SKM-1 (cell line): ENCODE results near the gene MUC2.
"Not testable (repeated sequence)": the region's sequence is repeated elsewhere in the genome, so short reads cannot be mapped to it uniquely, and the experiment has no call there.

Experiments used
- DNase-seq: peaks from one replicate; lab custom pipeline; 2025; ENCODE audit not compliant: unreplicated experiment; lab: John Stamatoyannopoulos, UW

MUC2 gene

DNA sequence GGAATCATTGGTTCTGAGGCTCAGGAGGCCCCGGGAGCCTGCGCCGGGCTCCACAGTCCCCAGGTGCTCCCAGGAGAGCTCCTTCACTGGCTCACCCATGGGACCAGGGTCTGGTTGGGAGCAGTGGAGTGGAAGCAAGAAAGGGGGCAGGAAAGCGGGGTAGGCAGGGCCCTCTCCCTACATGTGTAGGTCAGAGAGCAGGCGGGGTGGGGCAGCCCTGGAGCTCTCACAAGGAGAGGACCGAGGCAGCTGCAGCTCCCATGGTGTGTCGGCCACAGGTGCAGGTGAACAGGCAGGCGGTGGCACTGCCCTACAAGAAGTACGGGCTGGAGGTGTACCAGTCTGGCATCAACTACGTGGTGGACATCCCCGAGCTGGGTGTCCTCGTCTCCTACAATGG, 28.3 kb downstream of the MUC2 start:
- DNase-seq: no peak

DNA sequence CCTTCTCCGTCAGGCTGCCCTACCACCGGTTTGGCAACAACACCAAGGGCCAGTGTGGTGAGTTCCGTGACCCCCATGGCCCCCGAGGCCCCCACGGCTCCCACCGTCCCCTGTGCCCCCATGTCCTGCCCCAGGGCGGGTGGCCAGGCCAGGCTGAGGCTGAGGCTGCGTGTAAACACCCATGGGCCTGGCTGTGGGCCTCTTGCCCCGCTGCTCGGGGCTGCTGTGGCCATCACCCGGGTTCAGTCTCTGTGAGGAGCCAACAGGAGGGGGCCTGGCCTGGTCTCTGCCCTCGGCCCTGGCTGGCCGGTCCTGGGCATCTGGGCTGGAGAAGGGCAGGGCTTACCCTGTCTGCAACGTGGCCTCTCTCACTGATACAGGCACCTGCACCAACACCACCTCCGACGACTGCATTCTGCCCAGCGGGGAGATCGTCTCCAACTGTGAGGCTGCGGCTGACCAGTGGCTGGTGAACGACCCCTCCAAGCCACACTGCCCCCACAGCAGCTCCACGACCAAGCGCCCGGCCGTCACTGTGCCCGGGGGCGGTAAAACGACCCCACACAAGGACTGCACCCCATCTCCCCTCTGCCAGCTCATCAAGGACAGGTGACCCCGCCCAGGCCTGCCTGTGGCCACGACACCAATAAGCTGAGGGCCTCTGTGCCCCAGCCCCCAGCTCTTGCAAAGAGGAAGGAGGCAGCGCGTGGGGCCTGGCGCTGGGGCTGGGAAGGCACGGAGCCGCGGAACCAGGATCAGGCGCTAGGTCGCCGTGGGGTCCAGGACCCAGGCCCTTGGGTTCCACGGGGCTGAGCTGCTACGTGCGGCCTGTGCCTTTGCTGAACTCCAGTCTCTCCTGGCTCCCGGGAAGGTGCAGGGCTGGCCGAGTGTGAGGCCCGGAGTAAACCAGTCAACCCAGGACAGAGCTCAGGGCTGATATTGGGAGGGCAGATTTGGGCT, 29.0 kb downstream of the MUC2 start:
- DNase-seq: no peak

DNA sequence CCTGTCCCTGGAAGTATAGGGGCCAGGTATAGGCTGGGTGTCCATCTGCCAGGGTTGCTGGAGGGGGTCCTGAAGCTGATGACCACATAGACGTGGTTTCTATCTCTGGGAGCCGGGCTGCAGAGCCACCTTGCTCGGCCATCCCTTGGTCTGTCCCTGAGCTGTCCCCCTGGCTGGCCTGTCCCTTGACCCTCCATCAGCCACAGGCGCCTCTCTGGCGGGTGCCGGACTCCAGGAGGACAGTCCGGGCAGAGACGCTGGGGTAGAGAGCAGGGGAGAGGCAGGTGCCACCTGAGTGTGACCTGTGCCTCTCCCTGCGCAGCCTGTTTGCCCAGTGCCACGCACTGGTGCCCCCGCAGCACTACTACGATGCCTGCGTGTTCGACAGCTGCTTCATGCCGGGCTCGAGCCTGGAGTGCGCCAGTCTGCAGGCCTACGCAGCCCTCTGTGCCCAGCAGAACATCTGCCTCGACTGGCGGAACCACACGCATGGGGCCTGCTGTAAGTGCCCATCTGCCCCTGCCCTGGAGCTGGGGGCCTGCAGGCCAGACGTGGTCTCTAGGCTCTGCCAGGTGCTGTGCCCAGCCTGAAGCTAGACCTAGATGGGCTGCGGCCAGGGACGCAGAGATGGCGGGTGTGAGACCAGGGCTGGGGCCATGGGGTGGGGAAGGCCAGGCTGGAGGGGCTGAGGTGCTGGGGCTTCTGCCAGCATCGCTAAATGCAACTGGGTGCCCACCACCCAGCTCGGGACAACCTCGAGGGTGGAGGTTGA, 29.9 kb downstream of the MUC2 start:
- no peak for DNase-seq

DNA sequence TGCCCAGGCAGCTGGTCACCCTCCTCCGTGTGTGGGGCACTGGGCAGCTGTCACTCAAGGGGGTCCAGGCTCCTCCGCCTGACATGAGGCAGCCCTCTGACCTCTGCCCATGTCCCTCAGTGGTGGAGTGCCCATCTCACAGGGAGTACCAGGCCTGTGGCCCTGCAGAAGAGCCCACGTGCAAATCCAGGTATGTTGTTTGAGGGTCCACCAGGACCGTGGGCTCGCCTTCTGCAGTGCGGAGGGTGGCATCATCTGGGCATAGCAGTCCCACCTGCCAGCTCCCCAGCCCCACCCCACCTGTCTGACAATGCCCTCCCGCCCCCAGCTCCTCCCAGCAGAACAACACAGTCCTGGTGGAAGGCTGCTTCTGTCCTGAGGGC, 30.5 kb downstream of the MUC2 start:
- DNase-seq: no peak

DNA sequence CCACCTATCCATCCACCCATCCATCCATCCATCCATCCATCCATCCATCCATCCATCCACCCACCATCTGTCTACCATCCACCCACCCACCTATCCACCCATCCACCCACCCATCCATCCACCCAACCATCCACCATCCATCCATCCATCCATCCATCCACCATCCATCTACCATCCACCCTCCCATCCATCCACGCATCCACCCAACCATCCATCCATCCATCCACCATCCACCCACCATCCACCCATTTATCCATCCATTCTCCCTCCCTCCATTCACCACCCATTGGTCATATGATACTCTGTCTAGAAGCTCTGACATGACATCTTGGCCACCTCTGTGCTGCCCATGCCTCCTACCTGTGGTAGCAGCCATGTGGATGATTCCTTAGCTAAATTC, 31.7 kb downstream of the MUC2 start:
- no peak for DNase-seq

DNA sequence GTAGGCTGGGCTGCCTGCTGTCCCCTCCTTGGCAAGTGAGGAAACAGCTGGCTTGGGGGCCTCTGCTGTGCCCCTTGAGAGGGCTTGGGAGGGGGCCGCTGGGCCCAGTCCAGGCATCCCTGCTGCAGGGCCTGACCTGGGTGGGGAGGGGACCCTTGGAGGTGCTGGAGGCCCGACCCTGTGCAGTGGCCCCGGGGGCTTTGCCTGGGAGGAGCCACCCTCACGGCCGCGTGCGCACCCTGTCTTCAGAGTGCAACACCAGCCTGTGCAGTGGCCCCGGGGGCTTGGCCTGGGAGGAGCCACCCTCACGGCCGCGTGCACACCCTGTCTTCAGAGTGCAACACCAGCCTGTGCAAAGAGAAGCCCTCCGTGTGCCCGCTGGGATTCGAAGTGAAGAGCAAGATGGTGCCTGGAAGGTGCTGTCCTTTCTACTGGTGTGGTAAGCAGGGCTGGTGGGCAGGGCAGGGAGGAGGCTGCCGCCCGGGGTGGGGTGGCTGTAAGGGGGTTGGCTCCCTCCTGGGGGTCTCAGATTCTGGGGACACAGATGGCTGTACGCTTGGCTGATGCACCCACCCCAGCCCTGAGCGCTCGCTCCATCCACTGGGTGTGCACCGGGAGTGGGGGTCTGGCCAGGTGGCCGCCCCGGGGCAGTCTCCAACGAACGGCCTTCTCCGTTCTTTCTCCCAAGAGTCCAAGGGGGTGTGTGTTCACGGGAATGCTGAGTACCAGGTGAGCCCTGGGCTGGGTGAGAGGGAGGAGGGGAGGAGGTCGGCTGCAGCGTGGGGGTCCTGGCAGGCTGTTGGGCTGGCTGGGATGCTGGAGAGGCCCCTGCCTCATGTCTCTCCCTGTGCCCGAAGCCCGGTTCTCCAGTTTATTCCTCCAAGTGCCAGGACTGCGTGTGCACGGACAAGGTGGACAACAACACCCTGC, 32.9 kb downstream of the MUC2 start:
- no peak for DNase-seq

DNA sequence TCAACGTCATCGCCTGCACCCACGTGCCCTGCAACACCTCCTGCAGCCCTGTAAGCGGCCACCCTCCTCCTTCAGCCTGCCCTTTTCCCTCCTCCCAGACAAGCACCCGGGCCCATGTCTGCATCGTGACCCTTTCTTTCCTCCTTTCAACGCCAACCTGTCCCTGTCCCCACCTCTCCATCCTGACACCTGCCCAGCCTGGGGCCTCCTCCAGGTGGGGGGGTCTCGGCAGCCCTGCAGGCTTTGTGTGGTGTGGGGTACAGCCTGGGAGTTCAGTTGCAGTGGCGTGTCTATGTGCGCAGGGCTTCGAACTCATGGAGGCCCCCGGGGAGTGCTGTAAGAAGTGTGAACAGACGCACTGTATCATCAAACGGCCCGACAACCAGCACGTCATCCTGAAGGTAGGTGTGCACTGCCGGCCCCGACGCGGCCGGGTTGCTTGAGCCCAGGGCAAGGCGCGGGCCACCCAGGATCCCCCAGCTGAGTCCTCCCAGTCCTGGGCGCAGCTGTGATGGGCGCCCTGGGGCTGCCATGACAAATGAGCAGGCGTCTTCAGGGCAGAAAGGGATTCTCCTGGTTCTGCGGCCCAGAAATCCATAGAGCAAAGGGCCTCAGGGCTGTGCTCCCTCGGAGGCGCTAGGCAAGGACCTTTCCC, 33.7 kb downstream of the MUC2 start:
- no peak for DNase-seq

DNA sequence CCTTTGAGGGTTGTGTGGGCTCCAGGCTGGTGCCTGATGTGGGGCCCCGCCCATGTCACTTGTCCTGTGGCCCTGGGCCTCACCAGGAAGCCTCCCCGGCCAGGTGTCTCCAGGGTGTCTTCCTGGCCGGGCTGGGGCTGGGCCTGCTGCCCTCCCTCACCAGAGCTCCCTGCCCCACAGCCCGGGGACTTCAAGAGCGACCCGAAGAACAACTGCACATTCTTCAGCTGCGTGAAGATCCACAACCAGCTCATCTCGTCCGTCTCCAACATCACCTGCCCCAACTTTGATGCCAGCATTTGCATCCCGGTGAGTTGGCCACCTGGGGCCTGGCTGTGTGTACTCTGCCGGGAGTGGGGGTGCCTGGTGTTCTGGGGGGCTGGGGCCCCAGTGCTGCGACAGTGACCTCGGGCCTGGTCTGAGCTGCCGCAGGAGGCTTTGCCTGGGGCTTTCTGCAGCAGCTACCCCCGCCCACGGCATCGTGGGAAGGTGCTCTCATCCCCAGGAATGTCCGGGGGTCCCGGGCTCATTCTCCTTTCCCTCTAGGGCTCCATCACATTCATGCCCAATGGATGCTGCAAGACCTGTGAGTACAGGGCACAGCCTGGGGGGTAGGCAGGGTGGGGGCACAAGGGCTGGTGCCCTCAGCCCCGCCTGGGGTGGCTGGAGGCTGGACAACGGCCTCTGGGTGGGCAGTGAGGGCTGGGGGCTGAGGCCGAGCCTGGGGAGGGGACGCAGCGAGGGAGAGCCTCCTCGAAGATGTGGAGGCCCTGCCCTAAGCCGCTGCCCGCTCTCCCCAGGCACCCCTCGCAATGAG, 34.6 kb downstream of the MUC2 start:
- no peak for DNase-seq

DNA sequence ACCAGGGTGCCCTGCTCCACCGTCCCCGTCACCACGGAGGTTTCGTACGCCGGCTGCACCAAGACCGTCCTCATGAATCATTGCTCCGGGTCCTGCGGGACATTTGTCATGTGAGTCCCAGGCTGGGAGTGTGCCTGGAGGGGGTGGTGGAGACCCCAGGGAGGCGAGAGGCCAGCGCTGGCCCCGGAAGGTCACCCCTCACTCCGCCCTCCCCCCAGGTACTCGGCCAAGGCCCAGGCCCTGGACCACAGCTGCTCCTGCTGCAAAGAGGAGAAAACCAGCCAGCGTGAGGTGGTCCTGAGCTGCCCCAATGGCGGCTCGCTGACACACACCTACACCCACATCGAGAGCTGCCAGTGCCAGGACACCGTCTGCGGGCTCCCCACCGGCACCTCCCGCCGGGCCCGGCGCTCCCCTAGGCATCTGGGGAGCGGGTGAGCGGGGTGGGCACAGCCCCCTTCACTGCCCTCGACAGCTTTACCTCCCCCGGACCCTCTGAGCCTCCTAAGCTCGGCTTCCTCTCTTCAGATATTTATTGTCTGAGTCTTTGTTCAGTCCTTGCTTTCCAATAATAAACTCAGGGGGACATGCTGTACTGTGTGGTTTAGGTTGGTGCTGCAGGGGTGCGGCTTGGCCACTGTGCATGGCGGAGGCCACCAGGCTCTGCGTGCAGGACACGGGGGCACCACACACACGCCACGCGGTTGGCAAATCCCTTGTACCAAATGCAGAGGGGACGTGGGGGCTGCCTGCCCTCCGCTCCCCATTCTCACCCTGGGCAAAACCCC, 35.4 kb downstream of the MUC2 start:
- DNase-seq: no peak

DNA sequence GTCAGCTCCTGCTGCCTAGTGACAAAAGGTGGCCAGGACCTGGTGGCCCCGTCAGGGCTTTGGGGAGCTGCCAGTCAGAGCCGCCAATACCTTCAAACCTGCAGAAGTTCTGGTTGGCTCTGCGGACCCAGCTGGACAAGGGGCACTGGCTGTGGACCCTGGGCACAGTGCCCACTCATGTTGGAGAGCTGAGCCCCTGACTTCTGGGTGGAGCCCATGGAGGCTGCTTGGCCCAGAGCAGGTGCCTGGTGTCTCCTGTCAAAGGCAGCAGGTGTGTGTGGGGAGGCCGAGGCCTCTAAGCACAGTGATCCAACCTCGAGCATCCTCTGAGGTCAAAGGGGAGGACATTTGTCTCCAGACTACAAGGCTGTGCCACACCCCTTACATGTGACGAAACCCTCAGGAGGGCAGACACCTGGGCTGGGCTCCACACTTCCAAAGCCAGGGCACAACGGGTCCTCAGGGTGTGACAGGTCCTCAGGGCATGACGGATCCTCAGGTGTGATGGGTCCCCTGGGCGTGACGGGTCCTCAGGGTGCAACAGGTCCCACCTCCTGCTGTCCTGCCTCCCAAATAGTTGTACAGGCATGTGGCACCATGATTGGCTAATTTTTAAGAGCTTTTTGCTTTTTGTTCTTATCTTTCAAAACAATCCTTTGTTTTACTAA, 37.0 kb downstream of the MUC2 start:
- no peak for DNase-seq

DNA sequence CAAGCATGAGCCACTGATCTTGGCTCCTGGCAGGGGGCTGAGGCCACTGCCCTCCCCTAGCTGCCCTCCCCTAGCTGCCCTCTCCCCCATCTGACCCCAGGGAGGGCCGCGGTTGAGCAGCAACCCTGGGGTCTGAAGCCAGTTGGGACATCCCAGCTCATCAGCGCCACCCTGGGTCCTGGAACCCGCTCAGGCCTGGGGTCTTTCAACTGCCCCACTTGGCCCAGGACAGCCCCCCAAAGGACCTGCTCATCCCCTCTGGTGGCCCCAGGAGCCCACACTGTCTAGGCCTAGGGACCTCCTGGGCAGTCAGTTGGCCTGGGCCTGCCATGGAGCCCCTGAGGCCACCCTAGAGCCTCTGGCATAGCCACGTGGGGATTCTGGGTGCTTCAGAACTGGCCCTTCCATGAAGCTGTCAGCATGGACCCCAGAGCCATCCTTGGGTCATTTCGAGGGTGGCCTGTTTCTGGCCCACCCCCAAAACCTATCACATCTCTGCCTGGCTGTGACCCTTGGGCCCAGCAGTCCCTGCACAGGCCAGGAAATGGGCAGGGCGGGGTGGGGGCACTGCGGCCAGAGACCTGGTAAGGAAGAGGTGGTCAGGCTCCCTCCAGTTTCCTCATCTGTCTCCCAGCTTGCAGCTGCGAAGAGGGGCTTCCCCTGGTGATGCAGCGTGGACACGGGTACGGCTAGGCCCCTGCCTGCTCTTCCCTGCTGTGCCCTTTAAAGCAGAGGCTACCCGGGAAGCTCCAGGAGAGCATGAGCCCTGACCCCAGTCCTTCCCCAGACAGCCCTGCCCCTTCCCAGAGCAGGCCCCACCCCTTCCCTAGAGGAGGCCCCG, 37.9 kb downstream of the MUC2 start:
- no peak for DNase-seq

DNA sequence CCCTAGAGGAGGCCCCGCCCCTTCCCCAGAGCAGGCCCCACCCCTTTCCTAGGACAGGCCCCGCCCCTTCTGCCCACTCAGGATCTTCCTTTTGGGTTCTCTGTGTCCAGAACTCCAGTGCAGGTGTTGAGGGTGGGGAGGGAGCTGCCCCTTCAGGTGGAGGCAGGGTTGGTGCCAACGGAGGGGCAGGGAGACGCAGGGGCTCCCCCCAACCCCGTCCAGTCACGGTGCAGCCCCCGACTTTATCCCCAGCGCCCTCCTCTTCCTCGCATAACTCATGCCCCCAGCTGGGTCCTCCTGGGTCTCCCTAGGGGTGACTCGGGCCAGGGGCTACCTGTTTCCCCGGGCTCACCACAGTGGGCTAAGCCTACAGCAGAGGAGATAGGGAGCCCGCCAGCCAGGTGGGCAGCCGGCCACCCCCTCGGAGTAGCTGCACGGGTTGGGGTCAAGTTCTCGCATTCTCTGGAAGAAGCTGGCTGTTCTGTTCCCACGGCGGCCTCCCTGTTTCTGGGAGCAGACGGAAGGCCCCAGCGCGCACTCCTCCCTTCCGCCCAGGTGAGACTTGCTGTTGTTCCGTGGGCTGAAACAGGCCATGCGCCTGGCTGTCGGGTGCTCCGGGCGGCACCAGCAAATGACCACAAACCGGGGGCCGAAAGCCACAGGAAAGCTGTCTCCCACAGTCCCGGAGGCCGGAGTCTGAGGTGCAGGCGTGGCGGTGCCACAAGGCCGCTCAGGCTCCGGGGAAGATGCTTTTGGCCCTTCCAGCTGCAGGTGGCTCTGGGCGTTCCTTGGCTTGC, 38.9 kb downstream of the MUC2 start:
- DNase-seq: no peak

DNA sequence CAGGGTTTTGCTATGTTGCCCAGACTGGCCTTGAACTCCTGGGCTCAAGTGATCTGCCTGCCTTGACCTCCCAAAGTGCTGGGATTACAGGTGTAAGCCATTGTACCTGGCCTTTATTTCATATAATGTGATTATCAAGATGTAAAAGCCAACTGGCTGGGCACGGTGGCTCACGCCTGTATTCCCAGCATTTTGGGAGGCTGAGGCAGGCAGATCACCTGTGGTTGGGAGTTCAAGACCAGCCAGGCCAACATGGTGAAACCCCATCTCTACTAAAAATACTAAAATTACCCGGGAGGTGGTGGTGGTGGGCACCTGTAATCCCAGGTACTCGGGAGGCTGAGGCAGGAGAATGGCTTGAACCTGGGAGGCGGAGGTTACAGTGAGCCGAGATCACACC, 40.6 kb downstream of the MUC2 start:
- not testable (repeated sequence) for DNase-seq

DNA sequence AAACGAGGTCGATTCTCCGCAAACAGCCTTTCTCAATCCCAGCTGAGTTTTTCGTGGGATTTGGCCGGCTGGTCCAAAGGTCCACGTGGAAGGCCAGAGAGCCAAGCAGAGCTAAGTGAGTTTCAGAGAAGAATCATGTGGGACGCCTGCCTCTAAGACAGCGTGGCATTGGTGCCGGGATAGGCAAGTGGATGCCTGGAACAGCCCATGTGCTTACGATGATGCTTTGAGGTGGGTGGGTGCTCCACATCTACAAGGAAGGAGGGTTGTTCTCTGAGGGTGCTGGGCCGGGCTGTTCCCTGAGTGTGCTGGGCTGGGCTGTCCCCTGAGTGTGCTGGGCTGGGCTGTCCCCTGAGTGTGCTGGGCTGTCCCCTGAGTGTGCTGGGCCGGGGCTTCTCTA, 41.4 kb downstream of the MUC2 start:
- no peak for DNase-seq

DNA sequence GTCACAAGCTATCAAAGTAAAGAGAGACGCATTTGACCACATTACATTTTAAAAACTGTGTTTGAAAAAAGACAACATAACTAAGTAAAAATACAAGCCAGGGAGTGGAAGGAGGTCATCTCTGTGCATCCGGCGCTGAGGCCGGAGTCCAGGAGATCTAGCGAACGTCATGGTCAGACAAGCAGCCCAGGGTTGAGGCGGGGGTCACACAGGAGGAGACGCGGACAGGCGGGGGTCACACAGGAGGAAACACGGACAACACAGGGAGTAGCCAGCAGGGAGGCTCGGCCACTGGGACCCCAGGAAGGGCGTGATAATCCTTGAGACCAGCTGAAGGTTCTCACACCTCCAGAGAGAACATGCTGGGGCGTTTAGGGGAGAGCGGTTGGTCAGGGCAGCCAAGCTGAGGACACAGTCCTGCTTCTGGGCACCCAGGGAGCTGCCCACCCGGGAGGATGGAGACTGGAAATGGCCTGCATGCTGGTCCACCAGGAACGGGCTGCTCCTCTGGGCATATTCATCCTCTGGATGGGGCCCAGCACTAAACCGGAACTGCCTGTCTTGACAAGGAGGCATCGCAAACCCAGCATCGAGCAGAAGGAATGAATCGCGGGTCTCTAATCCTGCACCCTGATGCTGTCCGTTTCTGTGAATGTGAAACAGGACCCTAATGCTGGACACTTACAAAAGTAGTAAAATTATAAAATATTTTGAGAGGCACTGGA, 42.2 kb downstream of the MUC2 start:
- DNase-seq: no peak

DNA sequence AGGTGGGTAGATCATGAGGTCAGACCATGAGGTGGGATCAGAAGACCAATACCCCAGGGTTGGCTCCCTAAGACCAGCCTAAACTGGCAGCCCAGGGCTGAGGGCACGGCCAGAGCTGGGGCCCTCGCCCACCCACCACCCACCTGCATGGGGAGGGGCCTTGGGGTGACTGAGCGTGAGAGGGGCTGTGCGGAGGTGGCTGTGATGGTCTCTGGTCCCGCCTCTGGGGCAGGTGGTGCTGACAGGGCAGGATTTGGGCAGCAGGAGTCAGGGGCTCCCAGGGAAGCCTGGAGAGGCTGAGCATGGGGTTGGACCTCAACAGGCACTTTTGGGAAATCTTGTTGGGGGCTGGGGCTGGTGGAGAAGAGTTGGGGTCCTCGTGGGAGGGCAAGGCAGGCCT, 43.3 kb downstream of the MUC2 start:
- no peak for DNase-seq
